Posterior vena cava (tissue), 2 donors: ENCODE measurements around the gene ELL3. TPM values are rescaled to one million over a fixed set of nuclear protein-coding genes. Genes with fewer than 3 reads are reported as not detected.
"Not testable (repeated sequence)": the region's sequence is repeated elsewhere in the genome, so short reads cannot be mapped to it uniquely, and the experiment has no call there.

ENCODE experiments used
- DNase-seq: peaks from one replicate; pipeline ENCODE4 v3.0.0-alpha.2; 2020; ENCODE audit warnings: low spot score
- intact Hi-C, 2 donors: fragments of 100-400 bp; cut with DNase I; formaldehyde crosslinking; loops; one replicate each; pipeline versions ENCODE4 v1.14.1 to v1.14.2; 2022 to 2023
- long read RNA-seq, 2 donors: library from polyadenylated mRNA; unstranded; transcript quantifications; one replicate each; pipeline ENCODE4 v2.0.0, GENCODE V29; 2020 to 2021
- total RNA-seq, 2 donors: library from RNA; stranded (reverse); fragmentation: NEBNext Ultra II Directional; extraction: Animal tissue kit (Norgen Biotek cat#: 25700); gene quantifications; one replicate each; pipeline ENCODE4 v1.2.1, GENCODE V29; 2021
- donor health status: DM: yes; HTN: yes; CAD: no.
- donor health status: DM: yes; HTN: yes; CAD: no.

The ELL3 gene, protein sequence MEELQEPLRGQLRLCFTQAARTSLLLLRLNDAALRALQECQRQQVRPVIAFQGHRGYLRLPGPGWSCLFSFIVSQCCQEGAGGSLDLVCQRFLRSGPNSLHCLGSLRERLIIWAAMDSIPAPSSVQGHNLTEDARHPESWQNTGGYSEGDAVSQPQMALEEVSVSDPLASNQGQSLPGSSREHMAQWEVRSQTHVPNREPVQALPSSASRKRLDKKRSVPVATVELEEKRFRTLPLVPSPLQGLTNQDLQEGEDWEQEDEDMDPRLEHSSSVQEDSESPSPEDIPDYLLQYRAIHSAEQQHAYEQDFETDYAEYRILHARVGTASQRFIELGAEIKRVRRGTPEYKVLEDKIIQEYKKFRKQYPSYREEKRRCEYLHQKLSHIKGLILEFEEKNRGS
- 1 to 10 TPM; 2.2 TPM for total RNA-seq
- long read RNA-seq, donor 1, partial matches to known transcripts, result 0 of 1 reads
- long read RNA-seq, donor 1, other reads (novel, unspliced or antisense), result 0 of 1 reads
- long read RNA-seq, donor 2, partial matches to known transcripts, result 0 of 3 reads
- long read RNA-seq, donor 2, other reads (novel, unspliced or antisense), result 1 of 3 reads

DNA sequence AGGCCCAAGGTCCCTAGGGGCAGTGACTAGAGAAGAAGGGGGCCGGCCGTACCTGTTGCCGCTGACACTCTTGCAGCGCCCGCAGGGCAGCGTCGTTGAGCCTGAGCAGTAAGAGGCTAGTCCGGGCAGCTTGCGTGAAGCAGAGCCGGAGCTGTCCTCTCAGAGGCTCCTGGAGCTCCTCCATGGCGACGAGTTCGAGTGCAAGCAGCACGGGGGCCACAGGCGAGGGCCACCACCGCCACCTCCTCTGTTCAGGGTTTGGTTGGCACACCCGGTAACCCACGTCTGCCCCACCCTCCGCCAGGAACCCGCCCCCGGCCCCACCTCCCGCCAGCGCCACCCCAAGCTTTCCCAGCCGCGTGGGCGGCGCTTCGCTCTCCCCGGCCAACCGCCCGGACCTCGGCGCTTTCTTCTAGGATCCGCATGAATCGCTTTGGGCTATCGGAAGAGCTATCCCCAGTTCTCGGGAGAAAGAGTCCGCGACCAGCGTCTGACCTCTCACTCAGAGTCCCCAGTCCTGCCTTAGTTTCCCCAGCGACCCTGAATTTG lies at the start of gene ELL3:
Gene ELL3 (minus strand): TSS at position 249 of the 549 bp plus-strand sequence. CDS start 65 bp downstream, at position 184.
- intact Hi-C loops, result no loop called here
- DNase-seq, result peak; percentile 94

DNA sequence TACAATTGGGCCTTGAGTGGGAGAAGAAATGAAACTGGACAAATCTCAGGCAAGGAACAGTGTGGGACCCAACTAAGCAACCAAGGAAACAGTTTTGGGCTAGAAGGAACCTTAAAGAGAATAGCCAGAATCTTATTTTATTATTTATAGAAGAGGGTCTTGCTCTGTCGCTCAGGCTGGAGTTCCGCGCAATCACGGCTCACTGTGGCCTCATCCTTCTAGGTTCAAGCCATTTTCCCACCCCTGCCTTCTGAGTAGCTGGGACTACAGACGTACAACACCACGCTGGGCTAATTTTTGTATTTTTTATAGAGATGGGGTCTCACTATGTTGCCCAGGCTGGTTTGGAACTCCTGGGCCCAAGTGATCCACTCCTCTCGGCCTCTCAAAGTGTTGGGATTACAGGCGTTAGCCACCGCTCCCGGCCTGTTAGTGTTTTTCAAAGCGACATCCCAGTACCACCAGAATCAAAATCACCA lies 49.3 kb upstream of the ELL3 start:
- DNase-seq, result no peak
- intact Hi-C loops, result no loop called here

DNA sequence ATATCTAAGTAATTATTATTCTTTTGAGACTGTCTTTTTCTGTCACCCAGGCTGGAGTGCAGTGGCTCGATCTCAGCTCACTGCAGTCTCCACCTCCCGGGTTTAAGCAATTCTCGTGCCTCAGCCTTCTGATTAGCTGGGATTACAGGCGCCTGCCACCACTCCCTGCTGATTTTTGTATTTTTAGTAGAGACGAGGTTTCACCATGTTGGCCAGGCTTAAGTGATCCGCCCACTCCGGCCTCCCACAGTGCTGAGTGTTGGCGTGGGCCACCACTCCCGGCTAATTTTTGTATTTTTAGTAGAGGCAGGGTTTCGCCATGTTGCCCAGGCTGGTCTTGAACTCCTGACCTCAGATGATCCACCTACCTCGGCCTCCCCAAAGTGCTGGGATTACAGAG lies 48.5 kb upstream of the ELL3 start:
- intact Hi-C loops, DNase-seq: not testable (repeated sequence)

- intact Hi-C loops, result no loop called here
- DNase-seq, result peak; percentile 97
Observed at GRCh38 chr15:43824302-43825246, 47.8 kb upstream of the ELL3 start, which contains the start of gene MFAP1. MFAP1 (minus strand) TSS chr15:43824690; CDS start chr15:43824569, 121 bp downstream.

- intact Hi-C loops, result no loop called here
- DNase-seq, result no peak
Observed at GRCh38 chr15:43821505-43821904, 44.7 kb upstream of the ELL3 start.

DNA sequence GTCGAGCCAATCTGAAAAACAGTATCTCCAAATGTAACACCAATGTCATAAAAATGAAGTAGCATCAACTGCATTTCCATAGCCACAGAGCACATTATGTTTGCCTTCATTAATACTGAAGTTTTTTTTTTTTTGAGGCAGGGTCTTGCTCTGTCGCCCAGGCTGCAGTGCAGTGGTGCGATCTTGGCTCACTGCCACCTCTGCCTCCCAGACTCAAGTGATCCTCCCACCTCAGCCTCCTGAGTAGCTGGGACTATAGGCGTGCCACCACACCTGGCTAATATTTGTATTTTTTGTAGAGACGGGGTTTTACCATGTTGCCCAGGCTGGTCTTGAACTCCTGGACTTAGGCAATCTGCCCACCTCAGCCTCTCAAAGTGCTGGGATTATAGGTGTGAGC lies 38.3 kb upstream of the ELL3 start:
- intact Hi-C loops, DNase-seq: not testable (repeated sequence)

- DNase-seq, result no peak
- intact Hi-C loops, result loop anchor here in 1 of 2 donors (5.0 kb wide), 1 partner anchor 592 kb away; no protein-coding TSS in a partner anchor
Observed at GRCh38 chr15:43808960-43809678, 32.4 kb upstream of the ELL3 start.

GRCh38 chr15:43808435-43808950 lies 31.7 kb upstream of the ELL3 start:
- intact Hi-C loops, result loop anchor here in 1 of 2 donors (5.0 kb wide), 1 partner anchor 591 kb away; no protein-coding TSS in a partner anchor
- DNase-seq, result no peak

- DNase-seq, intact Hi-C loops: not testable (repeated sequence)
Observed at GRCh38 chr15:43802676-43803075, 25.9 kb upstream of the ELL3 start.

- DNase-seq, result peak; percentile 98
- intact Hi-C loops, result no loop called here
Observed at GRCh38 chr15:43800286-43801141, 23.7 kb upstream of the ELL3 start, which contains the start of gene HYPK. HYPK (plus strand) TSS chr15:43800599; CDS start chr15:43800623, 24 bp downstream.

GRCh38 chr15:43799945-43800285 lies 23.1 kb upstream of the ELL3 start, which contains the start of gene SERINC4:
SERINC4 (minus strand) TSS chr15:43800220; CDS start chr15:43799986, 234 bp downstream.
- DNase-seq, result no peak
- intact Hi-C loops, result no loop called here

DNA sequence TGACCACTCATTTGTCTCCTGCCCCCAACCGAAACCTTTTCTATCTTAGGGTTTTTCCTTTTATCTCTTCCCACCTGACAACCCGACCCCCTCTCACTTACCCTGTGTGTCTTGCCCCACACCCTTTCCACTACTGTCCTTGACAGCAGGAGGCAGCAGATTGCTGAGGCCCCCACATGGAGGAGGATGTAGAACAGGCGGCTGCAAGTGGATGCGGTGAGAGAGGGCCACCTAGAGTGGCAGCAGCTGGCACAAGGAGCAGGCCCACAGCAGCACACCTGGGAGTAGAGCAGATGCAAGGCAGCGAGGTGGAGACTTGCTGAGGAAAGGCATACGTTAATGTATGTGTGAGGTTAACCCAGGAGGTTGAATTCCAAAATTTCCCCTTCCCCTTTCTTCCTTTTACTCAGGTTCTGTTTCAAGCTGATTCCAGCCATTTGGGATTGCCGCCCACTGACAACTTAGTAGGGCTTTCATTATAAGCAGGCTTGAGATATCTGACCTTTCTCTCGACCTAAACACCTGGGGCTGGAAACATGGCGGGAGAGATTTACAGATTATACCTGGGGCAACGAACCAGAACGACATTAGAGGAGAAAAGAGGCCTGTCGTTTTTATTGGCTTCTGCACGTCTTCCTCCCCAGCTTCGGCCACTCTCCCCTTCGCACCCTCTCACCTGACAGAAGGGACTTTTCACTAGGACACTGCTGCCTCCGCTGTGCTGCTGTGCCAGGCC lies 22.6 kb upstream of the ELL3 start:
- intact Hi-C loops, result no loop called here
- no peak for DNase-seq

GRCh38 chr15:43796566-43796965 lies 19.8 kb upstream of the ELL3 start:
- intact Hi-C loops, result no loop called here
- DNase-seq, result no peak

DNA sequence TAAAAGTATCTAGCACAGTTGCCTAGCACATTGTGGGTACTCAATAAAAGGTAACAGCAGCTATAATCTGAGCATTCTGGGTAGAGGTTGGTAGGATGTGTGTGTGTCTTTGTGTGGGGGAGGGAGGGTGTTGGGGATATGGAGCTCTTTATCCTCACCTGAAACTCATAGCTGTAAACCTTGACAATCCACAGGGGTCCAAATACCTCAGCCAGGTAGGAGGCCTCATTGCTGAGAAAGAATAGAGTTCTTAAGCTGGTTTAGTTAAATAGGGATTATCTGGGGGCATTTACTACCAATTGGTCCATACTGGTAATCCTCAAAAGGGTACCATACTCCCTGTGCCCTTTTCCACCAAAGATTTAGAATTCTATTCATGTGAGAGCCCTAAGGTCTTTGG lies 19.2 kb upstream of the ELL3 start:
- intact Hi-C loops, result no loop called here

DNA sequence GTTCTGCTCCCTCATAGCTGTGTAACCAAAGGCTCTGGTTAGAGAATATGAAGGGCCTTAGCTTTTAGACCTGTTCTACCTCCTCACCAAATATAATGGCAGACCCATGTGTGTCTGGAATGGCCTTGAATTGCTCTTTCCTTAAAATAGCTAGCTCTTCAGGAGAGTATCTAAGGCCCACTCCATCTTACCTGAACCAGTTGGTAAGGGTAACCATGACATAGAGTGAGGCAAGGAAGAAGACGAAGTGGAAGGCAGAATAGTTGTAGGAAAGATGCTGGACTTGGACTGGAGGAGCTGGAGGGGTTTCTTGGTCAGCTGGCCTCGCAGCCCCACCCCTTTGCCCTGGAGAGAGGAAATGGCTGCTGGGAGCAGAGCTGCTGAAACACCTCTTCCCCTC lies 18.4 kb upstream of the ELL3 start:
- intact Hi-C loops, result no loop called here
- no peak for DNase-seq

More for the DNA sequence above, 19.2 kb upstream of the ELL3 start:
- DNase-seq, result no peak

- DNase-seq, result no peak
- intact Hi-C loops, result no loop called here
Observed at GRCh38 chr15:43794269-43795037, 17.7 kb upstream of the ELL3 start.
